Heart right ventricle (tissue), 16 donors: ENCODE data around the gene WRNIP1. TPM values are rescaled to one million over a fixed set of nuclear protein-coding genes. Genes with fewer than 3 reads are reported as not detected.

ENCODE experiments used
- ATAC-seq, 8 donors: fragments of 200-7000 bp; cut with Tn5 transposase; one replicate each; pipeline ENCODE4 v1.9.1; 2020; ENCODE audit warnings: mild to moderate bottlenecking in 8 of 8, moderate library complexity in 8 of 8, moderate number of reproducible peaks in 1 of 8
- DNase-seq, 2 donors: peaks; one replicate each; pipeline ENCODE4 v3.0.0-alpha.2; 2020
- H3K27ac ChIP-seq, 10 donors: fragments of 200-600 bp; sonication (generic) in 2 of 10; one replicate each; pipeline versions ENCODE4 v1.5.0 to v1.8.0; 2020 to 2022; ENCODE audit warnings: mild to moderate bottlenecking in 3 of 10
- H3K27me3 ChIP-seq, 7 donors: fragments of 200-600 bp; one replicate each; pipeline ENCODE4 v1.8.0; 2021 to 2022; ENCODE audit warnings: mild to moderate bottlenecking in 2 of 7
- H3K36me3 ChIP-seq, 9 donors: fragments of 200-600 bp; sonication (generic) in 1 of 9; one replicate each; pipeline versions ENCODE4 v1.5.0 to v1.8.0; 2020 to 2022; ENCODE audit warnings: mild to moderate bottlenecking in 2 of 9
- H3K4me1 ChIP-seq, 9 donors: fragments of 200-600 bp; sonication (generic) in 1 of 9; one replicate each; pipeline versions ENCODE4 v1.5.0 to v1.8.0; 2020 to 2022; ENCODE audit warnings: mild to moderate bottlenecking in 4 of 9
- H3K4me3 ChIP-seq, 10 donors: fragments of 200-600 bp; sonication (generic) in 2 of 10; one replicate each; pipeline versions ENCODE4 v1.5.0 to v1.8.0; 2020 to 2022; ENCODE audit warnings: mild to moderate bottlenecking in 7 of 10, moderate library complexity in 2 of 10
- H3K9me3 ChIP-seq, 11 donors: fragments of 200-600 bp in 10 of 11; sonication (generic) in 2 of 11; one replicate each; pipeline versions ENCODE4 v1.5.0 to v1.8.0; 2013 to 2022; ENCODE audit warnings: mild to moderate bottlenecking in 2 of 11, control low read depth in 1 of 11, moderate library complexity in 1 of 11
- WGBS, 2 donors: extraction: QIAGEN DNeasy Blood & Tissue Kit; methylation state at CpG; one replicate each; pipeline ENCODE4 v1.1.7; 2013; ENCODE audit warnings: inconsistent platforms in 1 of 2; 5-methylcytosine and 5-hydroxymethylcytosine counted together
- intact Hi-C, 10 donors: fragments of 100-400 bp; cut with DNase I; formaldehyde crosslinking; loops; one replicate each; pipeline versions ENCODE4 v1.11.1 to v1.14.2; 2022
- polyA plus RNA-seq, 2 donors: library from polyadenylated mRNA; stranded (reverse); fragments of 200-250 nt; gene quantifications; one replicate each; pipeline ENCODE4 v1.2.3, GENCODE V29; 2013
- total RNA-seq, 10 donors: library from RNA; stranded (reverse); fragmentation: NEBNext Ultra II Directional in 3 of 10; extraction: Animal tissue kit (Norgen Biotek cat#: 25700) in 3 of 10; gene quantifications; one replicate each; pipeline versions ENCODE4 v1.2.1 to v1.2.4, GENCODE V29; 2021 to 2023
- TF ChIP-seq, protein P1 (sequence below), 9 donors: fragments of 200-600 bp; sonication (generic) in 2 of 9; IDR thresholded peaks; one replicate each; pipeline versions ENCODE4 v1.5.0 to v1.8.0; 2021 to 2022; ENCODE audit warnings: antibody characterized with exemption in 9 of 9, mild to moderate bottlenecking in 5 of 9, moderate library complexity in 1 of 9
- donor health status: Arrhythmogenic right ventricular cardiomyopathy.
- donor health status: ischemic (EF 13 %, LVEDD 7.1; RV severe dilation, severe dysfunction).
- donor health status: healthy with polysubstance abuse.
- donor health status: DM: no; HTN: yes; CAD: no.
- donor health status: DM: no; HTN: no; CAD: no.
- donor health status: ischemic (EF 25% LVEDD 6.9; RV normal size, moderate dysfunction).
- donor health status: ischemic (EF 25% LVEDD 5.7; RV mildly dilated, moderate dysfunction).
- donor health status: healthy.
- donor health status: DM: yes; HTN: yes; CAD: no.
- donor health status: Ischemic cardiomyopathy.
- donor health status: ischemic (EF 35%, LVEDD 5.7; RV mildly dilated, moderate dysfunction).
- donor health status: nonischemic (EF 11% LVEDD 7.7; RV severe dilation, severe dysfunction).
- donor health status: DM: yes; HTN: yes; CAD: no.
- donor health status: PGD.
- donor health status: ischemic (EF 29% LVEDD 5.4; RV normal size, mild dysfunction).
- donor health status: nonischemic (EF 23%, LVEDD 6.1; RV moderate dilation, normal function).

The WRNIP1 gene
- total and polyA plus RNA-seq, 12 donors: 29.7 to 44.9 (median 35.6) TPM

- DNase-seq (no peak), ATAC-seq (no peak)
- no peaks in the 10 kb centered on the region for H3K9me3 ChIP-seq
- H3K27me3 ChIP-seq: no peaks in the 10 kb centered on the region
- H3K4me1 ChIP-seq: peaks cover 0 to 23% (median 11%) of the 10 kb centered on the region in 9 donors
- no peaks in the 10 kb centered on the region for H3K36me3 ChIP-seq
- TF ChIP-seq, protein P1, sequence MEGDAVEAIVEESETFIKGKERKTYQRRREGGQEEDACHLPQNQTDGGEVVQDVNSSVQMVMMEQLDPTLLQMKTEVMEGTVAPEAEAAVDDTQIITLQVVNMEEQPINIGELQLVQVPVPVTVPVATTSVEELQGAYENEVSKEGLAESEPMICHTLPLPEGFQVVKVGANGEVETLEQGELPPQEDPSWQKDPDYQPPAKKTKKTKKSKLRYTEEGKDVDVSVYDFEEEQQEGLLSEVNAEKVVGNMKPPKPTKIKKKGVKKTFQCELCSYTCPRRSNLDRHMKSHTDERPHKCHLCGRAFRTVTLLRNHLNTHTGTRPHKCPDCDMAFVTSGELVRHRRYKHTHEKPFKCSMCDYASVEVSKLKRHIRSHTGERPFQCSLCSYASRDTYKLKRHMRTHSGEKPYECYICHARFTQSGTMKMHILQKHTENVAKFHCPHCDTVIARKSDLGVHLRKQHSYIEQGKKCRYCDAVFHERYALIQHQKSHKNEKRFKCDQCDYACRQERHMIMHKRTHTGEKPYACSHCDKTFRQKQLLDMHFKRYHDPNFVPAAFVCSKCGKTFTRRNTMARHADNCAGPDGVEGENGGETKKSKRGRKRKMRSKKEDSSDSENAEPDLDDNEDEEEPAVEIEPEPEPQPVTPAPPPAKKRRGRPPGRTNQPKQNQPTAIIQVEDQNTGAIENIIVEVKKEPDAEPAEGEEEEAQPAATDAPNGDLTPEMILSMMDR (IDR thresholded peaks at IDR 0.05): no peak
- no peak overlapping the region for H3K27ac ChIP-seq
- intact Hi-C loops: loop anchor here in 3 of 10 donors (5.0 kb wide), 2 partner anchors 121 to 1156 kb away; no protein-coding TSS in a partner anchor
- H3K4me3 ChIP-seq: no peak overlapping the region
Measured at GRCh38 chr6:2753743-2754142, 11.4 kb upstream of the WRNIP1 start.

- H3K27me3 ChIP-seq: no peaks in the 10 kb centered on the region
- ATAC-seq (no peak), DNase-seq (no peak)
- no peak overlapping the region for H3K27ac ChIP-seq
- 63% methylated on average over 3 of the region's 3 CpGs for WGBS, 2 donors
- intact Hi-C loops: loop anchor here in 3 of 10 donors (5.0 kb wide), 2 partner anchors 122 to 1157 kb away; no protein-coding TSS in a partner anchor
- H3K9me3 ChIP-seq: no peaks in the 10 kb centered on the region
- peaks cover 0 to 19% (median 8%) of the 10 kb centered on the region in 9 donors for H3K4me1 ChIP-seq
- H3K4me3 ChIP-seq: no peak overlapping the region
- no peaks in the 10 kb centered on the region for H3K36me3 ChIP-seq
- TF ChIP-seq, protein P1 (IDR thresholded peaks at IDR 0.05): no peak
Measured at GRCh38 chr6:2754393-2754792, 10.8 kb upstream of the WRNIP1 start.

GRCh38 chr6:2754911-2755310 lies 10.3 kb upstream of the WRNIP1 start:
- H3K36me3 ChIP-seq: no peaks in the 10 kb centered on the region
- WGBS, 2 donors: 93 to 95% methylated on average over 1 of the region's 1 CpG
- peaks cover 0 to 14% (median 4%) of the 10 kb centered on the region in 9 donors for H3K4me1 ChIP-seq
- no peak overlapping the region for H3K27ac ChIP-seq
- no peak overlapping the region for H3K4me3 ChIP-seq
- DNase-seq: no peak
- H3K9me3 ChIP-seq: no peaks in the 10 kb centered on the region
- intact Hi-C loops: loop anchor here in 4 of 10 donors (5.0 kb wide), 3 partner anchors 123 to 1158 kb away; no protein-coding TSS in a partner anchor
- ATAC-seq: no peak
- TF ChIP-seq, protein P1 (IDR thresholded peaks at IDR 0.05): no peak
- H3K27me3 ChIP-seq: no peaks in the 10 kb centered on the region

GRCh38 chr6:2755456-2755855 lies 9.7 kb upstream of the WRNIP1 start:
- 79 to 81% methylated on average over 3 of the region's 3 CpGs for WGBS, 2 donors
- intact Hi-C loops: loop anchor here in 1 of 10 donors (5.0 kb wide), 1 partner anchor 503 kb away; no protein-coding TSS in a partner anchor
- H3K36me3 ChIP-seq: no peaks in the 10 kb centered on the region
- TF ChIP-seq, protein P1 (IDR thresholded peaks at IDR 0.05): no peak
- no peaks in the 10 kb centered on the region for H3K9me3 ChIP-seq
- H3K27ac ChIP-seq: no peak overlapping the region
- no peaks in the 10 kb centered on the region for H3K27me3 ChIP-seq
- DNase-seq (no peak), ATAC-seq (no peak)
- no peak overlapping the region for H3K4me3 ChIP-seq
- peaks cover 0 to 10% (median 0%) of the 10 kb centered on the region in 9 donors for H3K4me1 ChIP-seq
